ENCODE data around the gene FITM1. TPM values are rescaled to one million over a fixed set of nuclear protein-coding genes. Genes with fewer than 3 reads are reported as not detected.

Gene FITM1
- total RNA-seq, 4 donors from 2014 or later = 0.68 TPM; not detected in 3

- TF ChIP-seq, protein P1, sequence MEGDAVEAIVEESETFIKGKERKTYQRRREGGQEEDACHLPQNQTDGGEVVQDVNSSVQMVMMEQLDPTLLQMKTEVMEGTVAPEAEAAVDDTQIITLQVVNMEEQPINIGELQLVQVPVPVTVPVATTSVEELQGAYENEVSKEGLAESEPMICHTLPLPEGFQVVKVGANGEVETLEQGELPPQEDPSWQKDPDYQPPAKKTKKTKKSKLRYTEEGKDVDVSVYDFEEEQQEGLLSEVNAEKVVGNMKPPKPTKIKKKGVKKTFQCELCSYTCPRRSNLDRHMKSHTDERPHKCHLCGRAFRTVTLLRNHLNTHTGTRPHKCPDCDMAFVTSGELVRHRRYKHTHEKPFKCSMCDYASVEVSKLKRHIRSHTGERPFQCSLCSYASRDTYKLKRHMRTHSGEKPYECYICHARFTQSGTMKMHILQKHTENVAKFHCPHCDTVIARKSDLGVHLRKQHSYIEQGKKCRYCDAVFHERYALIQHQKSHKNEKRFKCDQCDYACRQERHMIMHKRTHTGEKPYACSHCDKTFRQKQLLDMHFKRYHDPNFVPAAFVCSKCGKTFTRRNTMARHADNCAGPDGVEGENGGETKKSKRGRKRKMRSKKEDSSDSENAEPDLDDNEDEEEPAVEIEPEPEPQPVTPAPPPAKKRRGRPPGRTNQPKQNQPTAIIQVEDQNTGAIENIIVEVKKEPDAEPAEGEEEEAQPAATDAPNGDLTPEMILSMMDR (IDR thresholded peaks at IDR 0.05; ENCODE audit: low read depth) = no peak
Observed at GRCh38 chr14:24135584-24135833, 5.0 kb downstream of the FITM1 start.

DNA sequence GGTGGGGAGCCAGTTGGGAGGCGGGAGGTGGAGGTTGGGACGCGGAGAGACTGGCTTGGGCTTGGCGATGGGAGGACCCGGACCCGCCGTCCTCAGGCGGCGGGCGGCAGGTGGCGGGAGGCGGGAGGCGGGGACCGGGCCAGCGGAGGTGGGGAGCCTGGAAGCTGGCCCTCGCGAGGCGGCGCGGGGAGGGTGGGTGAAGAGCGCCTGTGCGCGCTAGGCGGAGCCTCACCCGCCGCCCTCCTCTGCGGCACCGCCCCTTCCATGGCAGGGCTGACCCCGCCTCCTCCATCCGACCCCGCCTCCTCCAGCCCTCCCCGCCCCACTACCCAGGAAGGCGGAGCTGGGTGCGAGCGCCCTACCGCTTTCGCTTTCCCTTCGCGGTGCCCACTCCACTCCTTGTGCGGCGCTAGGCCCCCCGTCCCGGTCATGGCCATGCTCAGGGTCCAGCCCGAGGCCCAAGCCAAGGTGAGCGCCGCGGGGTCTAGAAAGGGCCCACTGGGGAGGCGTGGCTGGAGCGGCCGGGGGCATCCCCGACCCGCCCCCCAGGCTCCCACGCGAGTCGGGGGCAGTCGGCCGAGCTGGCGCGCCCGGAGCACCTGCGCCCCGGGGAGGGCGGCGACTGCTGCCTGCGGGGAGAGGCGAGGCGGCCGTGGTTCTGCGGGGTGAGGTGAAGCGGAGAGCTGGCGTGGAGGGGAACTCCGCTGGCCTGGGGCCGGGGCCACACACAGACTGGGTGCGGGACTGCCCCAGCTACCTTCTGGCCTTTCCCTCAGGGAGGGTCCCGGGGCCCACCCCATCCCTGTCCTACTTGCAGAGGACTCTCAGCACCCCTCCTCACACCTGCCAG, 5.6 kb downstream of the FITM1 start, which contains the start of gene PSME1:
Gene PSME1, plus strand, starts transcription at position 361 of the 850 bp plus-strand sequence. Its CDS starts 69 bp downstream, at position 430.
- TF ChIP-seq, protein P1 (IDR thresholded peaks at IDR 0.05; ENCODE audit: low read depth) = no peak

DNA sequence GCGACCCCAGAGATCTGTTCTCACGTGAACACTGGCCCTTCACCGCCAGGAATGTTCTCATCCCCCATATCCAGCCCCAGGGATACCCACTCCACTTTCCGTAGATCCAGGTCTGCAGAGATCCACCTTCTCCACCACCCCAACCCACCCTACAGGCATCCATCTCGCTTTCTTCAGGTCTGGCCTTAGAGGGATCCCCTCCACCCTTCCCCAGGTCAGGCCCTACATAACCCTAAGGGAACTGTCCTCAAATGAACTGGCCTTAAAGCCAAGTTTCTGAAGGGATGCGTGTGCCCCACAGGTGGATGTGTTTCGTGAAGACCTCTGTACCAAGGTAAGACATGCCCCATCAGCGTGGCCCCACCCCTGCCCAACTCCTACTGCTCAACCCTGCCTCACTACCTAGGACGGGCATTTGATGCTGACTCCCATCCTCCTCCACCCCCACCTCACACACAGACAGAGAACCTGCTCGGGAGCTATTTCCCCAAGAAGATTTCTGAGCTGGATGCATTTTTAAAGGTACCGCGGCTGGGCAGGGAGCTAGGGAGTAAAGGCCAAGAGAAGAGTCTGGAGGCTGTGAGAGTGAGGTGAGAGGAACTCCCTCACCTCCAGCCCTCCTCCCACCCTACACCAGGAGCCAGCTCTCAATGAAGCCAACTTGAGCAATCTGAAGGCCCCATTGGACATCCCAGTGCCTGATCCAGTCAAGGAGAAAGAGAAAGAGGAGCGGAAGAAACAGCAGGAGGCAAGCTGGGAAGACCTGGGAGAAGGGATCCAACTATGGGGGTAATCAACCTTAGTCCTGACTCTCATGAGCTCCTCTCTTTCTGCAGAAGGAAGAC, 6.4 kb downstream of the FITM1 start:
- TF ChIP-seq, protein P1 (IDR thresholded peaks at IDR 0.05; ENCODE audit: low read depth) = no peak

- TF ChIP-seq, protein P1 (IDR thresholded peaks at IDR 0.05; ENCODE audit: low read depth) = no peak
Observed at GRCh38 chr14:24137529-24138395, 7.3 kb downstream of the FITM1 start.

- TF ChIP-seq, protein P1 (IDR thresholded peaks at IDR 0.05; ENCODE audit: low read depth) = no peak
Observed at GRCh38 chr14:24138396-24139271, 8.2 kb downstream of the FITM1 start.

GRCh38 chr14:24139272-24139934, 8.9 kb downstream of the FITM1 start:
- TF ChIP-seq, protein P1 (IDR thresholded peaks at IDR 0.05; ENCODE audit: low read depth) = no peak

All from subcutaneous adipose tissue (tissue), 4 donors.